ENCODE data around the gene FZD1. TPM values are rescaled to one million over a fixed set of nuclear protein-coding genes. Genes with fewer than 3 reads are reported as not detected.

FZD1 gene
- total RNA-seq, 1 donor from 2014 or later = 5.4 TPM

- H3K79me2 ChIP-seq (ENCODE audit: insufficient read depth, low read length) = no peaks in the 10 kb centered on the region
- H3K9me3 ChIP-seq (ENCODE audit: insufficient read depth, low read depth, low read length) = no peaks in the 10 kb centered on the region
- no peaks in the 10 kb centered on the region for H3K36me3 ChIP-seq (ENCODE audit: insufficient read depth, low read length)
- no peak overlapping the region for H3K4me2 ChIP-seq (ENCODE audit: low read length)
- no peak overlapping the region for H3K9ac ChIP-seq (ENCODE audit: low read length)
- no peak overlapping the region for H3K27ac ChIP-seq (ENCODE audit: low read depth, low read length)
- no peaks in the 10 kb centered on the region for H3K36me3 Mint-ChIP-seq (ENCODE audit: low read depth, unreplicated experiment)
- H3K27me3 ChIP-seq (ENCODE audit: insufficient read depth, low read length) = no peaks in the 10 kb centered on the region
- H2AFZ ChIP-seq (ENCODE audit: low read depth, low read length) = no peak overlapping the region
- H4K20me1 ChIP-seq (ENCODE audit: insufficient read depth, low read length) = no peaks in the 10 kb centered on the region
- DNase-seq (ENCODE audit: low read depth) = no peak
- FAIRE-seq = no peak
- TF ChIP-seq EZH2 (IDR thresholded peaks at IDR 0.05; ENCODE audit: insufficient read depth, low read length) (no peak), CTCF (IDR thresholded peaks at IDR 0.05; ENCODE audit: insufficient read depth, low read depth, low read length) (no peak)
- no peak overlapping the region for H3K4me3 ChIP-seq (ENCODE audit: insufficient read depth, low read depth, low read length)
- peaks cover 22% of the 10 kb centered on the region for H3K4me1 Mint-ChIP-seq (ENCODE audit: low read depth, unreplicated experiment)
- H3K4me1 ChIP-seq (ENCODE audit: insufficient read depth, low read length) = peaks cover 6% of the 10 kb centered on the region
- no peak overlapping the region for H3K4me3 Mint-ChIP-seq (ENCODE audit: unreplicated experiment)
- peaks cover 2% of the 10 kb centered on the region for H3K9me3 Mint-ChIP-seq (ENCODE audit: unreplicated experiment)
- H3K27me3 Mint-ChIP-seq (ENCODE audit: low read depth, unreplicated experiment) = no peaks in the 10 kb centered on the region
- no peak overlapping the region for H3K27ac Mint-ChIP-seq (ENCODE audit: unreplicated experiment)
Measured at GRCh38 chr7:91247500-91247899, 16.7 kb upstream of the FZD1 start.

GRCh38 chr7:91248996-91249395 is 15.2 kb upstream of the FZD1 start:
- Histone ChIP-seq H3K27me3 (ENCODE audit: insufficient read depth, low read length) (no peaks in the 10 kb centered on the region), H3K79me2 (ENCODE audit: insufficient read depth, low read length) (no peaks in the 10 kb centered on the region), H3K9me3 (ENCODE audit: insufficient read depth, low read depth, low read length) (no peaks in the 10 kb centered on the region), H3K4me2 (ENCODE audit: low read length) (no peak overlapping the region), H3K36me3 (ENCODE audit: insufficient read depth, low read length) (no peaks in the 10 kb centered on the region), H4K20me1 (ENCODE audit: insufficient read depth, low read length) (no peaks in the 10 kb centered on the region), H3K4me1 (ENCODE audit: insufficient read depth, low read length) (peaks cover 1% of the 10 kb centered on the region), H3K27ac (ENCODE audit: low read depth, low read length) (no peak overlapping the region), H2AFZ (ENCODE audit: low read depth, low read length) (no peak overlapping the region), H3K4me3 (ENCODE audit: insufficient read depth, low read depth, low read length) (no peak overlapping the region), H3K9ac (ENCODE audit: low read length) (no peak overlapping the region)
- Mint-ChIP-seq H3K27me3 (ENCODE audit: low read depth, unreplicated experiment) (no peaks in the 10 kb centered on the region), H3K4me1 (ENCODE audit: low read depth, unreplicated experiment) (peaks cover 19% of the 10 kb centered on the region), H3K27ac (ENCODE audit: unreplicated experiment) (peak overlapping the region; percentile 38), H3K9me3 (ENCODE audit: unreplicated experiment) (peaks cover 2% of the 10 kb centered on the region), H3K4me3 (ENCODE audit: unreplicated experiment) (no peak overlapping the region), H3K36me3 (ENCODE audit: low read depth, unreplicated experiment) (no peaks in the 10 kb centered on the region)
- DNase-seq (ENCODE audit: low read depth) (peak; percentile 20), FAIRE-seq (no peak)
- TF ChIP-seq CTCF (IDR thresholded peaks at IDR 0.05; ENCODE audit: insufficient read depth, low read depth, low read length) (no peak), EZH2 (IDR thresholded peaks at IDR 0.05; ENCODE audit: insufficient read depth, low read length) (no peak)

- Mint-ChIP-seq H3K9me3 (ENCODE audit: unreplicated experiment) (peaks cover 7% of the 10 kb centered on the region), H3K4me3 (ENCODE audit: unreplicated experiment) (no peak overlapping the region), H3K36me3 (ENCODE audit: low read depth, unreplicated experiment) (no peaks in the 10 kb centered on the region), H3K4me1 (ENCODE audit: low read depth, unreplicated experiment) (peaks cover 13% of the 10 kb centered on the region), H3K27me3 (ENCODE audit: low read depth, unreplicated experiment) (no peaks in the 10 kb centered on the region), H3K27ac (ENCODE audit: unreplicated experiment) (peak overlapping the region; percentile 94)
- Histone ChIP-seq H3K36me3 (ENCODE audit: insufficient read depth, low read length) (no peaks in the 10 kb centered on the region), H3K27me3 (ENCODE audit: insufficient read depth, low read length) (no peaks in the 10 kb centered on the region), H3K4me1 (ENCODE audit: insufficient read depth, low read length) (no peaks in the 10 kb centered on the region), H3K27ac (ENCODE audit: low read depth, low read length) (no peak overlapping the region), H2AFZ (ENCODE audit: low read depth, low read length) (no peak overlapping the region), H3K9ac (ENCODE audit: low read length) (no peak overlapping the region), H3K9me3 (ENCODE audit: insufficient read depth, low read depth, low read length) (no peaks in the 10 kb centered on the region), H4K20me1 (ENCODE audit: insufficient read depth, low read length) (no peaks in the 10 kb centered on the region), H3K4me3 (ENCODE audit: insufficient read depth, low read depth, low read length) (no peak overlapping the region), H3K4me2 (ENCODE audit: low read length) (no peak overlapping the region), H3K79me2 (ENCODE audit: insufficient read depth, low read length) (no peaks in the 10 kb centered on the region)
- DNase-seq (ENCODE audit: low read depth) = peak; percentile 66
- no peak for FAIRE-seq
- TF ChIP-seq EZH2 (IDR thresholded peaks at IDR 0.05; ENCODE audit: insufficient read depth, low read length) = no peak
- TF ChIP-seq CTCF (IDR thresholded peaks at IDR 0.05; ENCODE audit: insufficient read depth, low read depth, low read length) = no peak
Measured at GRCh38 chr7:91249506-91250233, 14.6 kb upstream of the FZD1 start.

Data from astrocyte (in vitro differentiated cells and primary cell).